UCSD-AML1 (cell line): ENCODE measurements around the gene MYRIP.

Source experiments
- DNase-seq: peaks from one replicate; lab custom pipeline; 2025; ENCODE audit not compliant: unreplicated experiment; lab: John Stamatoyannopoulos, UW

The MYRIP gene

GRCh38 chr3:40172560-40172959 is 363.2 kb downstream of the MYRIP start:
- DNase-seq, result no peak

- DNase-seq, result no peak
Observed at GRCh38 chr3:40173227-40173721, 363.9 kb downstream of the MYRIP start.

GRCh38 chr3:40178012-40178594 is 368.7 kb downstream of the MYRIP start:
- no peak for DNase-seq

GRCh38 chr3:40179016-40179415 is 369.6 kb downstream of the MYRIP start:
- peak; percentile 60 for DNase-seq

GRCh38 chr3:40181182-40181581 is 371.8 kb downstream of the MYRIP start:
- no peak for DNase-seq

GRCh38 chr3:40185029-40185695 is 375.8 kb downstream of the MYRIP start:
- DNase-seq, result no peak

- no peak for DNase-seq
Observed at GRCh38 chr3:40186508-40186907, 377.1 kb downstream of the MYRIP start.

- DNase-seq, result no peak
Observed at GRCh38 chr3:40187945-40188344, 378.5 kb downstream of the MYRIP start.

GRCh38 chr3:40189118-40189517 is 379.7 kb downstream of the MYRIP start:
- no peak for DNase-seq

- DNase-seq, result no peak
Observed at GRCh38 chr3:40190056-40190455, 380.6 kb downstream of the MYRIP start.

GRCh38 chr3:40191251-40191650 is 381.8 kb downstream of the MYRIP start:
- DNase-seq, result no peak

- DNase-seq, result peak; percentile 58
Observed at GRCh38 chr3:40191850-40192448, 382.5 kb downstream of the MYRIP start.

GRCh38 chr3:40192628-40193027 is 383.2 kb downstream of the MYRIP start:
- no peak for DNase-seq

GRCh38 chr3:40196966-40197365 is 387.6 kb downstream of the MYRIP start:
- no peak for DNase-seq

GRCh38 chr3:40200692-40201316 is 391.4 kb downstream of the MYRIP start:
- DNase-seq, result no peak

GRCh38 chr3:40201770-40202169 is 392.4 kb downstream of the MYRIP start:
- no peak for DNase-seq

- no peak for DNase-seq
Observed at GRCh38 chr3:40206522-40206921, 397.1 kb downstream of the MYRIP start.

- DNase-seq, result no peak
Observed at GRCh38 chr3:40207796-40208195, 398.4 kb downstream of the MYRIP start.

- DNase-seq, result no peak
Observed at GRCh38 chr3:40208251-40208650, 398.8 kb downstream of the MYRIP start.

- no peak for DNase-seq
Observed at GRCh38 chr3:40211579-40211978, 402.2 kb downstream of the MYRIP start.

GRCh38 chr3:40213556-40213955 is 404.1 kb downstream of the MYRIP start:
- DNase-seq, result no peak

- no peak for DNase-seq
Observed at GRCh38 chr3:40215015-40215414, 405.6 kb downstream of the MYRIP start.
